Measurements from ENCODE around the gene DNAH12. TPM values are rescaled to one million over a fixed set of nuclear protein-coding genes. Genes with fewer than 3 reads are reported as not detected.

DNAH12 gene
- total and polyA plus RNA-seq, 2 of the 4 experiments (the other 2 are of a cell fraction): under 0.01 to 0.02 TPM

GRCh38 chr3:57283334-57283733 is 260.8 kb downstream of the DNAH12 start:
- Histone ChIP-seq H2BK5ac (ENCODE audit: low read depth, low read length, poor library complexity, severe bottlenecking) (no peak overlapping the region), H3K23ac (ENCODE audit: low read depth, low read length) (no peak overlapping the region), H3K4me3 (ENCODE audit: insufficient read depth, low read depth, low read length) (no peak overlapping the region), H3K27ac (ENCODE audit: insufficient read depth, low read length) (no peak overlapping the region), H2BK120ac (ENCODE audit: low read depth, low read length) (no peak overlapping the region), H3K18ac (ENCODE audit: low read depth, low read length) (no peak overlapping the region), H4K91ac (ENCODE audit: insufficient read depth, low read depth, low read length) (no peak overlapping the region), H4K8ac (ENCODE audit: low read depth in 2 of 2, low read length in 2 of 2) (no peak overlapping the region), H3K36me3 (ENCODE audit: control insufficient read depth, insufficient read depth, low read length) (no peaks in the 10 kb centered on the region), H3K4me1 (ENCODE audit: control insufficient read depth, insufficient read depth, low read length) (peaks cover 6% of the 10 kb centered on the region), H2BK15ac (ENCODE audit: low read depth, low read length) (no peak overlapping the region), H2AK5ac (ENCODE audit: low read depth, low read length) (peak overlapping the region; percentile 65; the same call in 1 of the 2 replicates), H3K9ac (ENCODE audit: low read depth, low read length) (no peak overlapping the region), H3K56ac (ENCODE audit: extremely low read depth, insufficient read depth, low read length) (no peak overlapping the region), H2BK20ac (ENCODE audit: low read depth, low read length) (peak overlapping the region; percentile 8; the same call in 1 of the 2 replicates), H3K9me1 (ENCODE audit: insufficient read depth, low read length) (peaks cover 7% of the 10 kb centered on the region), H3K4ac (ENCODE audit: low read depth, low read length) (peak overlapping the region; percentile 70; the same call in 1 of the 2 replicates), H2AK9ac (replicated peaks; ENCODE audit: low read depth, low read length, poor library complexity) (no peak overlapping the region), H4K5ac (ENCODE audit: low read depth, low read length) (no peak overlapping the region), H3K9me3 (ENCODE audit: control insufficient read depth, insufficient read depth, low read length) (peaks cover 3% of the 10 kb centered on the region; the same call in 1 of the 2 replicates), H2AFZ (replicated peaks; ENCODE audit: low read length, poor library complexity) (peak overlapping the region; percentile 66), H4K20me1 (ENCODE audit: insufficient read depth, low read length) (no peaks in the 10 kb centered on the region), H3K14ac (replicated peaks; ENCODE audit: low read depth, low read length) (no peak overlapping the region), H3K79me1 (ENCODE audit: low read depth in 1 of 2, low read length in 2 of 2) (no peaks in the 10 kb centered on the region), H3K4me2 (ENCODE audit: low read depth, low read length) (no peak overlapping the region; the same call in 1 of the 2 replicates), H3K27me3 (ENCODE audit: control insufficient read depth, insufficient read depth, low read length) (no peaks in the 10 kb centered on the region)
- intact Hi-C loops (cut with micrococcal nuclease): no loop called here
- no TSS peak for BruUV-seq (replicated peaks)
- in situ Hi-C loops (cut with MboI; ENCODE audit: low sequenced_read_pairs): no loop called here
- DNase-seq (peak; percentile 22), ATAC-seq (ENCODE audit: low read depth) (peak; percentile 63)
- ChIA-PET CTCF (interaction anchor here (0.7 to 1.6 kb wide), 2 partner anchors 114 to 528 kb away, joined by 3 read pairs; no protein-coding TSS in a partner anchor), POLR2A (ENCODE audit: unreplicated experiment) (no interaction called here)
- dilution Hi-C loops (cut with HindIII; ENCODE audit: low sequenced_read_pairs, unreplicated experiment): no loop called here
- TF ChIP-seq MAFK (IDR thresholded peaks at IDR 0.05; ENCODE audit: low read depth, low read length) (no peak), SMC3 (IDR thresholded peaks at IDR 0.05; ENCODE audit: low read depth, low read length) (no peak), BHLHE40 (IDR thresholded peaks at IDR 0.05; ENCODE audit: low read depth, low read length) (no peak), FOS (IDR thresholded peaks at IDR 0.05; ENCODE audit: low read depth, low read length) (no peak), POLR2A (IDR thresholded peaks at IDR 0.05; ENCODE audit: low read depth, low read length) (no peak), CEBPB (IDR thresholded peaks at IDR 0.05; ENCODE audit: low read depth, low read length) (no peak), MXI1 (IDR thresholded peaks at IDR 0.05; ENCODE audit: borderline replicate concordance, low read depth, low read length) (no peak), RFX5 (IDR thresholded peaks at IDR 0.05; ENCODE audit: low read depth, low read length) (no peak), CHD1 (IDR thresholded peaks at IDR 0.05; ENCODE audit: low read depth, low read length) (no peak)
- TF ChIP-seq, protein P1, sequence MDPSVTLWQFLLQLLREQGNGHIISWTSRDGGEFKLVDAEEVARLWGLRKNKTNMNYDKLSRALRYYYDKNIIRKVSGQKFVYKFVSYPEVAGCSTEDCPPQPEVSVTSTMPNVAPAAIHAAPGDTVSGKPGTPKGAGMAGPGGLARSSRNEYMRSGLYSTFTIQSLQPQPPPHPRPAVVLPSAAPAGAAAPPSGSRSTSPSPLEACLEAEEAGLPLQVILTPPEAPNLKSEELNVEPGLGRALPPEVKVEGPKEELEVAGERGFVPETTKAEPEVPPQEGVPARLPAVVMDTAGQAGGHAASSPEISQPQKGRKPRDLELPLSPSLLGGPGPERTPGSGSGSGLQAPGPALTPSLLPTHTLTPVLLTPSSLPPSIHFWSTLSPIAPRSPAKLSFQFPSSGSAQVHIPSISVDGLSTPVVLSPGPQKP (IDR thresholded peaks at IDR 0.05; ENCODE audit: borderline replicate concordance, low read depth, low read length): no peak
- TF ChIP-seq, protein P2, sequence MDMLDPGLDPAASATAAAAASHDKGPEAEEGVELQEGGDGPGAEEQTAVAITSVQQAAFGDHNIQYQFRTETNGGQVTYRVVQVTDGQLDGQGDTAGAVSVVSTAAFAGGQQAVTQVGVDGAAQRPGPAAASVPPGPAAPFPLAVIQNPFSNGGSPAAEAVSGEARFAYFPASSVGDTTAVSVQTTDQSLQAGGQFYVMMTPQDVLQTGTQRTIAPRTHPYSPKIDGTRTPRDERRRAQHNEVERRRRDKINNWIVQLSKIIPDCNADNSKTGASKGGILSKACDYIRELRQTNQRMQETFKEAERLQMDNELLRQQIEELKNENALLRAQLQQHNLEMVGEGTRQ (IDR thresholded peaks at IDR 0.05; ENCODE audit: low read depth, low read length): no peak
- TF ChIP-seq, protein P3, sequence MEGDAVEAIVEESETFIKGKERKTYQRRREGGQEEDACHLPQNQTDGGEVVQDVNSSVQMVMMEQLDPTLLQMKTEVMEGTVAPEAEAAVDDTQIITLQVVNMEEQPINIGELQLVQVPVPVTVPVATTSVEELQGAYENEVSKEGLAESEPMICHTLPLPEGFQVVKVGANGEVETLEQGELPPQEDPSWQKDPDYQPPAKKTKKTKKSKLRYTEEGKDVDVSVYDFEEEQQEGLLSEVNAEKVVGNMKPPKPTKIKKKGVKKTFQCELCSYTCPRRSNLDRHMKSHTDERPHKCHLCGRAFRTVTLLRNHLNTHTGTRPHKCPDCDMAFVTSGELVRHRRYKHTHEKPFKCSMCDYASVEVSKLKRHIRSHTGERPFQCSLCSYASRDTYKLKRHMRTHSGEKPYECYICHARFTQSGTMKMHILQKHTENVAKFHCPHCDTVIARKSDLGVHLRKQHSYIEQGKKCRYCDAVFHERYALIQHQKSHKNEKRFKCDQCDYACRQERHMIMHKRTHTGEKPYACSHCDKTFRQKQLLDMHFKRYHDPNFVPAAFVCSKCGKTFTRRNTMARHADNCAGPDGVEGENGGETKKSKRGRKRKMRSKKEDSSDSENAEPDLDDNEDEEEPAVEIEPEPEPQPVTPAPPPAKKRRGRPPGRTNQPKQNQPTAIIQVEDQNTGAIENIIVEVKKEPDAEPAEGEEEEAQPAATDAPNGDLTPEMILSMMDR (conservative IDR thresholded peaks at IDR 0.05; ENCODE audit: low read depth, low read length): no peak
- WGBS, 2 experiments (ENCODE audit: extremely low coverage in 2 of 2, insufficient read length in 1 of 2): 40% methylated on average over 1 of the region's 6 CpGs; no CpG with 5 or more reads in 1 of the 2 experiments

All from IMR-90 (cell line).